ENCODE data around the gene KDM2A.

The KDM2A gene

GRCh38 chr11:67118801-67119584 is at the start of gene KDM2A:
Gene KDM2A, plus strand, starts transcription at chr11:67119263. Its CDS starts 2,054 bp downstream, at chr11:67121317.
- DNase-seq (ENCODE audit: insufficient read length, low spot score) (peak; percentile 100), FAIRE-seq (peak; percentile 99)

GRCh38 chr11:67071420-67072284 is 47.4 kb upstream of the KDM2A start:
- no peak for FAIRE-seq
- DNase-seq (ENCODE audit: insufficient read length, low spot score), result no peak

- no peak for FAIRE-seq
These were observed 46.8 kb upstream of the KDM2A start for GRCh38 chr11:67072295-67072694.

GRCh38 chr11:67073908-67074307 is 45.2 kb upstream of the KDM2A start:
- no peak for FAIRE-seq
- DNase-seq (ENCODE audit: insufficient read length, low spot score), result no peak

More at GRCh38 chr11:67072295-67072694, 46.8 kb upstream of the KDM2A start:
- no peak for DNase-seq (ENCODE audit: insufficient read length, low spot score)

- DNase-seq (ENCODE audit: insufficient read length, low spot score) (no peak), FAIRE-seq (no peak)
These were observed 42.9 kb upstream of the KDM2A start for GRCh38 chr11:67076202-67076601.

GRCh38 chr11:67079065-67079705 is 39.9 kb upstream of the KDM2A start:
- DNase-seq (ENCODE audit: insufficient read length, low spot score), result no peak
- no peak for FAIRE-seq

- FAIRE-seq, result no peak
- DNase-seq (ENCODE audit: insufficient read length, low spot score), result no peak
These were observed 36.8 kb upstream of the KDM2A start for GRCh38 chr11:67082071-67082791.

- DNase-seq (ENCODE audit: insufficient read length, low spot score) (no peak), FAIRE-seq (no peak)
These were observed 35.2 kb upstream of the KDM2A start for GRCh38 chr11:67083786-67084366.

GRCh38 chr11:67085617-67086016 is 33.4 kb upstream of the KDM2A start:
- DNase-seq (ENCODE audit: insufficient read length, low spot score), result no peak
- FAIRE-seq, result no peak

GRCh38 chr11:67090717-67091116 is 28.3 kb upstream of the KDM2A start:
- FAIRE-seq (no peak), DNase-seq (ENCODE audit: insufficient read length, low spot score) (no peak)

- FAIRE-seq (no peak), DNase-seq (ENCODE audit: insufficient read length, low spot score) (no peak)
These were observed 23.9 kb upstream of the KDM2A start for GRCh38 chr11:67095214-67095507.

- FAIRE-seq, result no peak
- no peak for DNase-seq (ENCODE audit: insufficient read length, low spot score)
These were observed 20.1 kb upstream of the KDM2A start for GRCh38 chr11:67098799-67099429.

- no peak for DNase-seq (ENCODE audit: insufficient read length, low spot score)
- no peak for FAIRE-seq
These were observed 19.2 kb upstream of the KDM2A start for GRCh38 chr11:67099831-67100324.

GRCh38 chr11:67102664-67103063 is 16.4 kb upstream of the KDM2A start:
- no peak for FAIRE-seq

GRCh38 chr11:67105964-67106363 is 13.1 kb upstream of the KDM2A start:
- FAIRE-seq (no peak), DNase-seq (ENCODE audit: insufficient read length, low spot score) (no peak)

More at GRCh38 chr11:67102664-67103063, 16.4 kb upstream of the KDM2A start:
- DNase-seq (ENCODE audit: insufficient read length, low spot score), result no peak

GRCh38 chr11:67111261-67111660 is 7.8 kb upstream of the KDM2A start:
- DNase-seq (ENCODE audit: insufficient read length, low spot score), result no peak
- FAIRE-seq, result no peak

- no peak for FAIRE-seq
- no peak for DNase-seq (ENCODE audit: insufficient read length, low spot score)
These were observed 5.8 kb upstream of the KDM2A start for GRCh38 chr11:67113231-67113721.

- FAIRE-seq, result no peak
- DNase-seq (ENCODE audit: insufficient read length, low spot score), result no peak
These were observed 4.7 kb upstream of the KDM2A start for GRCh38 chr11:67114275-67114896.

GRCh38 chr11:67116758-67117105 is 2.3 kb upstream of the KDM2A start:
- FAIRE-seq (no peak), DNase-seq (ENCODE audit: insufficient read length, low spot score) (no peak)

Measured in HTR-8/SVneo (cell line).